GM19438 (cell line): ENCODE measurements around the gene TOP2A.

Source experiments
- ATAC-seq: cut with Tn5 transposase; IDR thresholded peaks from one replicate; pipeline ENCODE4 v1.9.1; 2021; ENCODE audit warnings: low read depth; ENCODE audit not compliant: unreplicated experiment

Gene TOP2A

DNA sequence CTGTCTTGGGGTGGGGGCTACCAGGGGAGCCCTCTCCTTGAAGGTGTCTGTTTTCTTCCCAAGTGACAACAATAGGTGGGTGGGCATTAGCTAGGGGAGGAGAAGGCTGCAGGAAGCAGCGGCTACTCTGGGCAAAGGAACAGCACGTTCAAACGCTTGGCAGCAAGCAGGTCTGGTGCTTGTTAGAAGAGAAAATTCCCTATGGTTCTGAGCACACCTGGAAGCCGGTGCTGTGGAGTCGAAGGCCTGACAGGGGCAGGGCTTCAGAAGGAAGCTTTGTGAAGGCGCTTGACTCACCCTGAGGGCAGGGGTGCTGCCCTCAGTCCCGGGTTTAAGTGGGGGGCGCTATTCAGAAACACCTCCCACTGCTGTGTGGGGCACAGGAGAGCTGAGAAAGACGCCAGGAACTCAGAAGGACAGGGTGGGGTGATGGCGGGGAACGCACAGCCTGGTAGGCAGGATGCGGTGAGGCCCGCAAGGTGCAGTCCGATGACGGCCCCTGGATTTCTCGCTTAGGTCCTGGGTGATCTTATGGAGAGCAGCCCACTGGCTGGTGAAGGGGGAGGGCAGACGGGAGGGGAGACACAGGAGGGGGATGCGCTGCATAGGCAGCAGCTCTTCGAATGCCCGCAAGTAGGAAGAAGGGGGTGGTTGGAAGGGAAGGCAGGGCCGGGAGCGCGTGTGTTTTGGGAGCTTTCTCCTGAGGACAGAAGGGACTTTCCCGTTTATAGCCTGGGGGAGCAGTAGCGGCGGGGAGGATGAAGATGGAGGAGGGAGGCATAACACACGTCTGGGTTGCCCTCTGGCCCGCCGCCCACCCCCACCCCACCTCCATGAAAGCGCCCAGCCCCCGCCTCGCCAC, 56.4 kb downstream of the TOP2A start:
- ATAC-seq: no peak

DNA sequence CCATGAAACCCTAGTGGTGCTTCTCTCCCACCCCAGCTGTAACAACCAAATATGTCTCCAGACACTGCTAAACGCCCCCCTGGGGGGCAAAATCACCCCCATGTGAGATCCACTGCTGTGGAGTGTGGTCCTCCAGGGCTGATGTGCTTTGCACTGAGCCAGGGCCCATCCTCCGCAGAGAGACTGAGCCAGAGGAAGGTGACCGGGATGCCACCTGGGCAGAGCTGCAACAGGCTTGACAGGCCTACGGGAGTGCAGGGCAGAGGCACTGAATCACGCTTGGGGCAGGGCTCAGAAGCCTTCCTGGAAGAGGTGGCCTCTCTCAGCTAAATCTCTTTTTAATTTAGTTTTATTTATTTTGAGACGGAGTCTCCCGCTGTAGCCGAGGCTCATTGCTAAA, 57.6 kb downstream of the TOP2A start:
- no peak for ATAC-seq

DNA sequence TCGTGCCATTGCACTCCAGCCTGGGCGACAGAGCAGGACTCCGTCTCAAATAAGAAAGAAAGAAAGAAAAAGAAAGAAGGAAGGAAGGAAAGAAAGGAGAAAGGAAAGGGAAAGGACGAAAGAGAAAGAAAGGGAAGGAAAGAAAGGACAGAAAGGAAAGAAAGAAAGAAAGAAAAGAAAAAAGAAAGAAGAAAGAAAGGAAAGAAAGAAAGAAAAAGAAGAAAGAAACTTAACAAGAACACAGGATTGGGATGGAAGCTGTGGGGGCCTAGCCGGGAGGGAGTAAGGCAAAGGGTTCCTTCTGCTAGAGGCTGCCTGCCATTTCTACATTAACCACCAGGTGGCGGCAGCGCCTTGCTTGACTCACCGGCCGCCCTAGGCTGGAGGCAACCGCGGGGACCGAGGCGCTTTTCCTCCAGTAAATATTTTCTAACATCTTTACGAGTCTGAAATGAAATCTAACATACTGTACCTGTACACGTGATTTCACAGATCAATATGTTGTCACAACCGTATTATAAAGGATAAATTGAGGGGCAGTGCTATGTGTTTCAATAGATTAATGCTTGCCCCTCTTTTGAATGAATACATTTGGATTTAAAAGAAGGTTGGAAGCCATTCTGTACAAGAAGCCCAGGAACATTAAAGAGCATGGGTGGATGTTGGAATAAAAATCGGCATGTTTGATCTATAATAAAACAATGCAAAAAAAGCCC, 59.2 kb downstream of the TOP2A start:
- no peak for ATAC-seq

GRCh38 chr17:40356990-40357881, 60.5 kb downstream of the TOP2A start:
- ATAC-seq: no peak

GRCh38 chr17:40355804-40356758, 61.6 kb downstream of the TOP2A start:
- no peak for ATAC-seq

DNA sequence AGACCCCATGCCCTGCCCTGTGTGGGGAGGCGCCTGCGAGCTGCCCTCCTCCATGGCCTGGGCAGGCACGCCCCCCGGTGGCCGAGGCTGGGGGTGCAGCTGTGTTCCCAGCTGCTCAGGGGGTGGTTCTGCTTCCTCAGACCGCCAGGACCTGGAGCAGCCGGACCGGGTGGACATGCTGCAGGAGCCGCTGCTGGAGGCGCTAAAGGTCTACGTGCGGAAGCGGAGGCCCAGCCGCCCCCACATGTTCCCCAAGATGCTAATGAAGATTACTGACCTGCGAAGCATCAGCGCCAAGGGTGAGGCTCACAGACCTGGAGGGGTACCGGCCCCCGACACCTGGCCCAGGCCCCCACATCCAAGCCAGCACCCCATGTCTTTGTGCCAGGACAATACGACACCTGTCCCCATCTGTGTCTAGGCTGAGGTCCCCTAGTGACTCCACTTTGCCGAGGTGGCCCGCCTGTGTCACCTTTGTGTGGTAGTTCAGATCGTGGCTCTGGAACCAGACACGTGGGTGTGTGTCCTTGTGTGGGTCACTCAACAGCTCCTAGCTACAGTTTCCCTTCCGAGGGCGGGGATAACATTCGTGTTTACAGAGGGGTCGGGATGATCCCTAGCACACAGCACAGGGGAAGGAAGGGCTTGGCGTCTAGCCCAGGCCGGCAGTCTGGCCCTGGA, 62.4 kb downstream of the TOP2A start:
- no peak for ATAC-seq

DNA sequence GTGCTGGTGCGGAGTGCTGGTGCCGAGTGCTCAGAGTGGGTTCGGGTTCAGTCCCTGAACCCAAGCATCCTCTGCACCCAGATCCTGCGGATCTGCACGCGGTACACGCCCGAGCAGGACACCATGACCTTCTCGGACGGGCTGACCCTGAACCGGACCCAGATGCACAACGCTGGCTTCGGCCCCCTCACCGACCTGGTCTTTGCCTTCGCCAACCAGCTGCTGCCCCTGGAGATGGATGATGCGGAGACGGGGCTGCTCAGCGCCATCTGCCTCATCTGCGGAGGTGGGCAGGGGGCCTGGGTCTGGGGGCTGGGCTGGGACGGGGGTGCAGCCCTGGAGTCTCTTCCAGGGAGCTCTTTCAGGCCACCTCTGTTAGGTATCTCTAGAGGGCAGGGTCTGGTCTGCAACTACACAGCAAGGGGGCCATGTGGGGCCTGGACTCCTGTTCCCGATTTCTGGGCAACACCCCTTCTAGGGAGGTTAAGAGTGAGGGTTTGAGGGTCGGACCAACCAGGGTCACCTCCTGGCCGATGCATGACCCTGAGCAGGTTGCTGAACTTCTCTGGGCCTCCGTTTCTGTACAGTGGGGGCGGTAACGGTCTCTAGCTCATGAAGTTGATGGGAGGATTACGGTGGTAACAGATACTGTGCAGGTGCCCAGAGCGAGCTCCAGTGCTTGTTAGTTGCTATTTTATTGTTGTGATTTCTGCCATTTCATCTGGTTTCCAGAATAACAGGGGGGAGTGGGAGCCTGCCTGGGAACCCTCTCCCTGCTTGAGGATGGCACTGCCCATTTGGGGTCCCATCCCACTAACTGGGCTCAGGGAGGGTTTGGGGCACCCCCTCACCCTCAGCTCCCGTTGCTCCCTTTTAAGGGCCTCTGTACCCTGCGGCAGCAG, 63.2 kb downstream of the TOP2A start:
- no peak for ATAC-seq

GRCh38 chr17:40352779-40353394, 64.8 kb downstream of the TOP2A start:
- ATAC-seq: no peak

DNA sequence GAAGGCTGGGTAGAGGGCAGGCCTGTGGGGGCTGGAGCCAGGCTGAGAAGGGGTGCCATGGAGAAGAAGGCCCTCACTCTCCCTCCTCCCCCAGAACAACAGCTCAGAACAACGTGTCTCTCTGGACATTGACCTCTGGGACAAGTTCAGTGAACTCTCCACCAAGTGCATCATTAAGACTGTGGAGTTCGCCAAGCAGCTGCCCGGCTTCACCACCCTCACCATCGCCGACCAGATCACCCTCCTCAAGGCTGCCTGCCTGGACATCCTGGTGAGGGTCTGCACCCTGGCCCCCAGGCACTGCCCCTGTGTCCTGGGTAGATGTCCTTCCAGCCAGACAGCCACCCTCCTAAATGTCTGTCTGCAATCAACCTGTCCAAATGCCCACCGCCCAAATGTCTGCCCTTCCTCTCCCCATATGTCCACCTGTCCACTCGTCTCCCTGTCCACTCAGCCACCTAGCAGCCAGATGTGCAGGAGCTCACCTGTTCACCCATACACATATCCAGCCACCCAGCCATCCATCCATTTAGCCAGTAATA, 65.4 kb downstream of the TOP2A start:
- no peak for ATAC-seq

DNA sequence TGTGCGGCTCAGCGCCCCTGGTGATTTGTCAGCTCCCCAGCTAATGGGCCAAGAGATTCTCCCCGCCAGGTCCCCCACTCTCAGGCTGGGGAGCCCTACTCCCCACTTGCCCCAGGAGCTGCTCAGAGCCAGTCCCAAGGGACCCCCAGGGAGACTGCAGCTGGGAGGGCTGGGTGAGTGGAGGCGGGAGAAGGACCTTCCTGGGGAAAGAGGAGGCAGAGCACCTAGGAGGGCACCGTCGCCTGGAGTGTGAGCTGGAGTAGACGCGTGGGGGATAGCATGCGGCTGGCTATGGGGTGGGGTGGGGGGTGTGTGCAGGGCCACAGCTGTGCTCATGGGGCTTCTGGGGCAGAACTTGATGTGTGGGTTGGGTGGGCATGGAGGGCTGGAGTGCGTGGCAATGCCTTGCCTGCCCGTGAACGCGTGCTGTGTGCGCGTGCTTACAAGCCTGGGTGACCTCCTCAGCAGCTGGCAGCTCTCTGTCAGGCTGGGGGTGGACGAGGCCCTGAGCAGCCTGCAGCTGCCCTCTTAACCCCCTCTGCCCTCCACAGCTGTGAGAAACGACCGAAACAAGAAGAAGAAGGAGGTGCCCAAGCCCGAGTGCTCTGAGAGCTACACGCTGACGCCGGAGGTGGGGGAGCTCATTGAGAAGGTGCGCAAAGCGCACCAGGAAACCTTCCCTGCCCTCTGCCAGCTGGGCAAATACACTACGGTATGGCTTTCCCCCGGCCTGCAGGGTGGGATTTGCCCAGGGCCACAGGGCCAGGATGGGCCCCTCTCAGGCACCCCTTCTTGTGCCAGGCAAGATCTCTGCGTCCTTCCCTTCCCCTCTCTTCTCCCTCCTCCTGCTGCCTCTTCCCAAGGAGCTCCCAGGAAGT, 66.1 kb downstream of the TOP2A start:
- no peak for ATAC-seq

GRCh38 chr17:40350689-40351358, 66.9 kb downstream of the TOP2A start:
- ATAC-seq: no peak

DNA sequence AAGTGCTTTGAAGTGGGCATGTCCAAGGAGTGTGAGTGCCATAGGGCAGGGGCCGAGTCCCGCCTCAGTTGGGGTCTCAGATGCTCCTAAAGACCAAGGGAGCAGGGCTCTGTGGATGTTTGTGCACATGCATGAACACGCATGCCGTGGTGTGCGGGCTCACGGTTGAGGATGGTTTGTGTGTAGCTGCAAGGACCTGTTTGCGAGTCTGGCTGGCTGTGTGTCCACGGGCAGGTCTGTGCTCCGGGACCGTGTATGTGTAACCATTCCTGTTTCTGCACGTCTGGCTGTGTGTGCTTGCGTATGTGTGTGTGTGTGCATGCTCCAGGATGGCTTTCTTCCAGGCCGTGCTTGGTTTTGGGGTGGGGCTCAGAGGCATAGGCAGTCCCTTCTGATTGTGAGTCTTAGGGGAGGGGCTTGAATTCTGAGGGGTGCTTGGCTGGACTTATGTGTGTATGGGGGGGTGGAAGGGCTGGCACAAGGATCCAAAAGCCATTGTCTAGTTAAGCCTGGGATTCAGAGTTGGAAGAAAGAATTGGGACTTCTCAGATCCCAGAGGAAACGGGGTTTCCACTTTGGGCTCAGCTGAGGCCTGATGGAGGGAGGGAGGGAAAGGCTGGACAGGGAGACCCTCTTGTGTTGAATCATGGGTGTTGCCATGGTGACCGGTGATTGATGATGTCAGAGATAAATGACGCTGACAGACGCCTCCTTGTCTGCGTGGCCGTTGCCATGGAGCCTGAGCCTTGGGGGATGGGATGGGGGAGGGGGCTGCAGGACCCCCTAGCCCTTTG, 67.6 kb downstream of the TOP2A start:
- ATAC-seq: no peak

DNA sequence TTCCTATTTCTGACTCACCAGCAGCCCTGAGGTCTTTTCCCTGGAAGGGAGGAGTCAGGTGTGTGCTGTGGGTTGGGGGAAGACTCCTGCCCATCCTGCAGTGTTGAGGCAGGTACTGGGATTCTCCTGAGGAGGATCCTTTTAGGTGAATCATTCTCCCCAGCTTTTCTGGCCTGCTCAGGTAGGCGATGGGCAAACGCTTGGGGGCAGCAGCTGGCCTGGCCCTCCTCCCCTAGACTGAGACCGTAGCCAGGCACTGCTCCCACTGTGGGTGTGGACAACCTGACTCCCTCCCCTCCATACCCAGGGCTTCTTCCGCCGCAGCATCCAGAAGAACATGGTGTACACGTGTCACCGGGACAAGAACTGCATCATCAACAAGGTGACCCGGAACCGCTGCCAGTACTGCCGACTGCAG, 68.2 kb downstream of the TOP2A start:
- no peak for ATAC-seq

DNA sequence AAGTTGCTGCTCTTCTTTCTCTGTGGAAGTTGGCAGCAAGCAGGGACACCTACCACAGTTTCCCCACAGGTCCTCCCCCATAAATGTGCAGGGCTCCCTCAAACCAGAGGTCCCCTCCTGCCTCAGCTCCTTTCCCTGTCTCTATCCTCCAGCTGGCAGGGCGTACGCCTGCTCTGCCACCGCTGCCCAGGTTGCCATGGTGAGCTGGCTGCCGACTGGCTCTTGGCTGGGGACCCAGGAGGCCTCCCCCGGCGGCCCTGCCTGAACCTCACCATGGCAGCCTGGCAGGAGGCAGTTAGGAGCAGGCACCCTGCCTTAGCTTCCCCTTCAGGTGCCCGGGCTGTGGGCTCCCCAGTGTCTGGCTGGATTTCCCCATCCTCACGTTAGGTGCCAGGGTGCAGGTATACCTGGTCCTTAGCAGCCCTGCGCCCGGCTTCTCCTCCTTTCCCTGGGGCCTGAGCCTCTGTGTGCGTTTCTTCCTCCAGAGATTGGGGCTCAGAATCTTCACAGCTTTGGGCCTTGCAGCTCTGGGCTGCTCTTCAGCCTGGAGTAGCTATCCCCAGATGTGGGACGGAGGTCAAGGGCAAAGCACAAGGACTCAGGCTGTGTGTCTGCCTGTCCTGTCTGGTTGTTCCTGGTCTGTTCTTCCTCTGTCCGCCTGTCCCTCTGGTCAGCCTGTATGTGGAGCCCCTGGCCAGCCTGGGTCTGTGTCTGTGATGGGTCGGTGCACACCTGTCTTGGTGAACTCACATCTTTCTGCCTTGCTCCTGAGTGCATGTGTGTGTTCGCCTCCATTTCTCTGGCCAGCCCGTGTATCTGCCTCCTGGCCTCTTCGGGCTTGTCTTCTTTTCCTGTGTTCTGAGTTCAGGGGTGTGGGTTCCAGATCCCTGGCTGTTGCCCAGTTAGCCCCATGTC, 68.9 kb downstream of the TOP2A start:
- ATAC-seq: no peak
